HG02884 (cell line): ENCODE results near the gene CTXND1.
A peak's percentile ranks its signal among the peaks of the same experiment; 100 is the strongest.
"Not testable (repeated sequence)": the region's sequence is repeated elsewhere in the genome, so short reads cannot be mapped to it uniquely, and the experiment has no call there.

Experiments used
- ATAC-seq: cut with Tn5 transposase; IDR thresholded peaks from one replicate; pipeline ENCODE4 v1.9.1; 2021; ENCODE audit warnings: mild to moderate bottlenecking, moderate library complexity; ENCODE audit not compliant: unreplicated experiment

CTXND1 gene

GRCh38 chr15:80252121-80252518, at the start of gene CTXND1:
CTXND1 (minus strand) TSS chr15:80252213; CDS start chr15:80201949, 50,264 bp downstream.
- ATAC-seq = no peak

- ATAC-seq = no peak
Observed at GRCh38 chr15:80301472-80301871, 49.5 kb upstream of the CTXND1 start.

GRCh38 chr15:80295777-80296176, 43.8 kb upstream of the CTXND1 start:
- not testable (repeated sequence) for ATAC-seq

DNA sequence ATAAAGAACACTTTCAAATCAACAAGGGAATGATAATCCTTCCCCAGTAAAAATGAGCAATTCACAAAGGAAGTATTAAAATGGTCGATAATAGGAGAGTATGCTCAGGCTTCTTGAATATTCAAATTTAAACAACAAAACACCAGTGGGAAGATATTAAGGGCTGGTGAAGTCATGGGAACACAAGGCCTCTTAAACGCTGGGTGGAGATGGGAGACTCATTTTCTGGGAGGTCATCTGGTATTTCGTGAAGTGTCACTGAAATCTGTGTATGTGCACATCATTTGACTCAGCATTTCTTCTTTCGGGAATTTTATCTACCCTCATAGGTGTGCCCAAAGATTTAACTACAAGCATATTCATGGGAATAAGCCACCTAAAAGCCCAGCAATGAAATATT, 40.1 kb upstream of the CTXND1 start:
- ATAC-seq = no peak

DNA sequence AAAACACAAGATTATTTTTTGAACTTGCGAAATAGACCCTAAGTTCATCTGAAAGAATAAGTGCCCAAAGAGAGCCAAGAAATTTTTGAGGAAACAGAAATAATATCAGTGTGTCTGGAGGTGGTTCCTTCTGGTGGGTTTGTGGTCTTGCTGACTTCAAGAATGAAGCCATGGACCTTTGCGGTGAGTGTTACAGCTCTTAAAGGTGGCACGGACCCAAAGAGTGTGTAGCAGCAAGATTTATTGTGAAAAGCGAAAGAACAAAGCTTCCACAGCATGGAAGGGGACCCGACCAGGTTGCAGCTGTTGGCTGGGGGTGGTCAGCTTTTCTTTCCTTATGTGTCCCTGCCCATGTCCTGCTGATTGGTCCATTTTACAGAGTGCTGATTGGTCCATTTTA, 38.9 kb upstream of the CTXND1 start:
- not testable (repeated sequence) for ATAC-seq

DNA sequence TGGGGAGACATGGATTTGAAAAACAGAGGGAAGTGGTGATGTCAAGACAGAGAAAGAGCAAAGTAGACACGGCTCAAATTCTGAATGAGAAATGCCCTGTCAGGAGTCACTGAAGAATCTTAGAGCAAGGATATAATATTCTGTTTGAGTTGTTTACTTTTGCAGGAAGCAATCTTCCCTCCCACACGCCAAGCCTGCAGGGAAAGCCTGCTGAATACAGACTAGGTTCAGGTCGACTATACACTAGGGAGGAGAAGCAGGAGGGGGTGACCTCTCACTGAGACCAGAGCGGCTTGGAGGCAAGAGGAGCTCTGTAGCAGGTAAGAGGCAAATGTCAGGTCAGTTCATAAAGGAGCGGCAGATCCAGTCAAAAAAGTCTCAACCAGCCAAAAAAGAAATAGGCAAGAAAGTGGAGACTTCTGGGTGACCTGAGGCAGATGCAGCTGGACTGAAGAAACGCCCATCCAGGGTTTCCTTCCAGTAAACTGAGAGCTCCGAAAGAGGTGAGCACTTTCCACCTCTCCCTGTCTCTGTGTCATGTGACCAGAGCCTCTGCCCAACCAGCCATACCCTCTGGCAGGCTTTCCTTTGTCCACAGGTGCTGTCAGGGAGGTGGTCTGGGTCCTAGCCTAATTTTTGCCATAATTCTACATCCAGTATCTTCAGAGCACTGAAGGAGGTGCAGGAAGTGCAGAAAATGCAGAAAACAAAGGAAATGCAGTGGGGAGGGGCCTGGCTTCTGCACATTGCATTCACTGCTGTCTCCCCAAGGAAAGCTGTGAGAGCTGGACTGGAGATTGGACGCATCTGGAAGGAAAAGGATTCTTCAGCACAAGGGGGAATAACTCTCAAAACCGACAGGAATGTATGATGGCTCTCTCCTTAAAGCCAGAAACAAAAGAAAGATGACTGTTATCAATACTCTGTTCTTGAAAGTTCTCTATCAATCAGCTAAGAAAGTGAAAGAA, 37.8 kb upstream of the CTXND1 start:
- no peak for ATAC-seq

DNA sequence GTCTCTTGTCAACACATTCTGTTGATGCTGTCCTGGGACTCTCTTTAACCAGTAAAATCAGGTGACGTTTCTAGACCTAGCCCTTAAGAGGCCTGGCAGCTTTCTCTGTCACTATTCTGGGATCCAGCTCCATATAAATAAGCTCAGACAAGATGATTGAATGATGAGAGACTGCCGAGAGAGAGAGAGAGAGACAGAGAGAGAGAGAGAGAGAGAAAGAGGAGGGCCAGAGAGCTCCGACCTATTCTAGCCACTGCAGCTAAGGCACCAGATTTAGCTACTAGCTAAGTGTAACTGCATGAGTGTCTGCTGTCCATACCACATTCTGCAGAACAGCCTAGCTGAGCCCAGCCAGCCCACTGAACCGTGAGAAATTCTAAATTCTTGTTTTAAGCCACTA, 36.1 kb upstream of the CTXND1 start:
- ATAC-seq = no peak

- no peak for ATAC-seq
Observed at GRCh38 chr15:80286055-80286454, 34.0 kb upstream of the CTXND1 start.

GRCh38 chr15:80285379-80285778, 33.4 kb upstream of the CTXND1 start:
- ATAC-seq = no peak

DNA sequence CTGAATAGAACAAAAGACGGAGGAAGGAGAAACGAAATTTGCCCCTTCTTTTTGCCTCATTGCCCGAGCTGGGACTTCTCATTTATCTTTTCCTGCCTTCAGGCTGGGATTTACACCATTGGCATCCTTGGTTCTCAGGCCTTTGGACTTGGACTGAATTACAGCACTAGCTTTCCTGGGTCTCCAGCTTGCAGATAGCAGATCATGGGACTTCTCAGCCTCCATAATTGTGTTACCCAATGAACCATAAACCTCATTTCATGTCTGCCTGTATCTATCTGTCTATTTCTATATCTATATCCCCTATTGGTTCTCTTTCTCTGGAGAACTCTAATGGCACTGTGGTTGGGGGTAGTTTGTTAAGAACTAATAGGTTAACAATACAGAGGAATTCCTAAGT, 31.5 kb upstream of the CTXND1 start:
- no peak for ATAC-seq

GRCh38 chr15:80277147-80277546, 25.1 kb upstream of the CTXND1 start:
- ATAC-seq = no peak

- ATAC-seq = no peak
Observed at GRCh38 chr15:80275961-80276360, 23.9 kb upstream of the CTXND1 start.

DNA sequence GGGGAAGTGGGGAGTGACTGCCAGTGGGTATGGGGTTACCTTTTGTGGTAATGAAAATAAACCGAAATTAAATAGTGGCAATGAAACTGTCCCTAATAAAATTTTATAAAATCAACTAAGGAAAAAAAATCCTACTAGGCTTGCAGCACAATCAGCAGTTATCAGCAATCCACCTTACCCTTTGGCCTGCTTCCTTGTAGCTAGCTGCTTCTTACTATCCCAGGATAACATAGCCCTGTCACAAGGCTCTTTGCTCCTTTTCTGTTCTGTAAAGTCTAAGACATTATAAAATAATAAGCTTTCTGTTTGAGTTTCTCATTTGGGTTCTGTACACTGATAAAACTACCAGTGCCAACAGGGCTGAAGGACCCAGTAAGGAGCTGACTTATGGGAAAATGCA, 23.0 kb upstream of the CTXND1 start:
- no peak for ATAC-seq

DNA sequence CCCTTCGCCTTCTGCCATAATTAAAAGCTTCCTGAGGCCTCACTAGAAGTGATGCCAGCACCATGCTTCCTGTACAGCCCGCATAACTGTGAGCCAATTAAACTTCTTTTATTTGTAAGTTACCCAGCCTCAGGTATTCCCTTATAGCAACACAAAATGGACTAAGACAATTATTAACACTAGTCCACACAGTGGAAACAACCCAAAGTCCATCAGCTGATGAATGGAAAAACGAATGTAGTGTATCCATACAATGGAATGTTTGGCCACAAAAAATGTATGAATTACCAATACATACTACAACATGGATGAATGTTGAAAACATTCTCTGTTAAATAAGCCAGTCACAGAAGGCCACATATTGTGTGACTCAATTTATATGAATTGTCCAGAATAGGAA, 22.5 kb upstream of the CTXND1 start:
- ATAC-seq = no peak

DNA sequence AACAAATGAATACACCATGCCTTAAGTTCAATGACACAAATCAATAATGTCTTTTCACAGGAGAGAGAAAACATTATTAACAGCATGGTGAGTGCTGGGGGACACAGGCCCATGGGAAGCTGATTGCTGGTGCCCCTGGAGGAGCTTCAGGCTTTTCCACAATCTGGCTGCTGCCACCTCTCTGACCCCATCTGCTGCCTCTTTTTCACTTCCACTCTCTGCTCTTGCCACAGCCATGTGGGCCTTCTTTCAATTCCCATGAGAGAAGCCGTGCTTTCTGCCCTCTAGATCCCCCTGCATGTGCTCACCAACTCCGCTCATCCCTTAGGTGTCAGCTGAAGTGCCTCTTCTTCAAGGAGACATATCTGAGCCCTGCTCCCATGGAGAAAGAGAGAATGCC, 21.0 kb upstream of the CTXND1 start:
- ATAC-seq = no peak

GRCh38 chr15:80270472-80270871, 18.5 kb upstream of the CTXND1 start:
- ATAC-seq = no peak

DNA sequence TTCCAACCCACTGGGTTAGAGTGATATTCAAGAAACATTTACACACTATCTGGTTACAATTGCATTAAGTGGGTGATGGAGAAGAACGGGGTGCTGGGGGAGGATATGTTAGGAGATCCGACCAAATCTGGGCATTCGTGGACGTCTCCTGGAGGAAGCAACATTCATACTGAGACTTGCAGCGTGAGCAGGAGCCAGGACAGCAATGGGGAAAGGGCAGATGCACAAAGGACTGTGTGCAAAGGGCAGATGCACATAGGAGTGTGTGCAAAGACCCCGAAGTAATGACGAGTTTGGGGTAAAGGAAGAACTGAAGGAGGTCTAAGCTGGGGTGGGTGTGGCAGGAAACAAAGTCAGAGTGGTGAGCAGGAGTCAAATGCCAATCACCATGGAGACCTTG, 16.1 kb upstream of the CTXND1 start:
- no peak for ATAC-seq

DNA sequence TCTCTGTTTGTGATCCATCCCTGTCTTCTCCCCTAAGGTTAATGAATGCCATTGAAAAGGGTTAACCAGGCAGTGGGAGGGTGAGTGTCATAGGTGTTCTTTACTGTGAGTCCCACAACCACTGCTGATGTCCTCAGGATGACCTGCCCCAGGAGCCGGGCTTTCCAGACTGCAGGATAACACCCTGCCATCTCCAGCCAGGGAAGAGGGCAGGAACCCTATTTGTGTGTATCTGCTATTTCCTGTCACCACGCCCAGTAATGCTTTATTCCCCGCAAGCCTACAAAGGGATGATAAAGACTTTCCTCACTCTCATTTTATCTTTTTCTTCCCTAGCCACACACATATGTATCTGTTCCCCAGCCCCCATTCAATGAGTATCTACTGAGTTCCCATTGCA, 15.6 kb upstream of the CTXND1 start:
- no peak for ATAC-seq

DNA sequence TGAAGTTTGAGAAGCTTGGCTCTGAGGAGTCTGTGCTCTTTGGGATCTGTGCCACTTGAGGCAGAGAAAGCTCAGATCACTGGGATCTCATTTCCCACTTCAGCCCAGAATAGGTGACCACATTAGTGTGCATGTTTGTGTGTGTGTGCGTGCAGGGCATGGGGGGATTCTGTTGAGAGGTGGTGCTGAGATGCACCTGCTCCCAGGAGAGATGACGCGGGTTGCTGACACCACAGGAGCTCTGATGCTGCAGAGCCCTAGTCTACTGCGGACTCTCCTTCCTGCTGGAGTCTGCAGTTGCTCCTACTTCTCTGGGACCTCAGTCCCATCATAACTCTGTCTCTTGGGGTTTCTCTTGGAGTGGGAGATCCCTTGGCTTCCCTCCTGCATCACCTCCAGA, 14.7 kb upstream of the CTXND1 start:
- no peak for ATAC-seq

GRCh38 chr15:80266113-80266512, 14.1 kb upstream of the CTXND1 start:
- peak; percentile 59 for ATAC-seq

DNA sequence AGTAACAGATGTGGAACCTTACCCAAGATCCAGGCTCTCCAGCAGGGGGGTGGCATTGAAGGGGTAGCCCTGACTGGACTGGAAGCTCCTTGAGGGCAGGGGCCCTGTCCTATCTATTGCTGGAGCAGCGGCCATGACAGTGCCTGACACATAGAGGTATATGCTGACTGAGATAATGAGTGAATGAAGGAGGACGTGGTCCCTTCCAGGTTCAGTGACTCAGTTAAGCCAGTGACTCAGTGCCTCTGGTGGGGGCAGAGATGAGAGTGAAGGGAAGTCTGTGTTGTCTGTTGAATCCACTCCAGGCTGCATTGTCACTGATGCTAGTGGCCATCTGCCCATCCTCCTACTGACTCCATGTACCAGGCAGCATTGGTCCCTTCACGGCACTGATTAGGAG, 13.0 kb upstream of the CTXND1 start:
- no peak for ATAC-seq

GRCh38 chr15:80264031-80264430, 12.0 kb upstream of the CTXND1 start:
- ATAC-seq = no peak

GRCh38 chr15:80260551-80260950, 8.5 kb upstream of the CTXND1 start:
- ATAC-seq = no peak
